Neural crest cell (in vitro differentiated cells): Measurements from ENCODE around the gene FAM180B. TPM values are rescaled to one million over a fixed set of nuclear protein-coding genes. Genes with fewer than 3 reads are reported as not detected.

ENCODE experiments used
- DNase-seq: peaks from one replicate; pipeline ENCODE4 v3.0.0; 2021; ENCODE audit warnings: low read depth, mixed read lengths, low spot score
- H3K27ac Mint-ChIP-seq: one replicate; pipeline ENCODE4 v1.8.0; 2021; ENCODE audit warnings: mild to moderate bottlenecking, mixed read lengths; ENCODE audit not compliant: unreplicated experiment
- H3K27me3 Mint-ChIP-seq: 2 replicates; pipeline ENCODE4 v1.8.0; 2021; ENCODE audit warnings: low read depth, mild to moderate bottlenecking, mixed read lengths
- H3K36me3 Mint-ChIP-seq: 2 replicates; pipeline ENCODE4 v1.8.0; 2021; ENCODE audit warnings: low read depth, mild to moderate bottlenecking, mixed read lengths
- H3K4me1 Mint-ChIP-seq: 2 replicates; pipeline ENCODE4 v1.8.0; 2021; ENCODE audit warnings: mixed read lengths
- H3K4me3 Mint-ChIP-seq: one replicate; pipeline ENCODE4 v1.8.0; 2021; ENCODE audit warnings: mild to moderate bottlenecking, mixed read lengths
- H3K9me3 Mint-ChIP-seq: 2 replicates; pipeline ENCODE4 v1.8.0; 2021; ENCODE audit warnings: mixed read lengths
- total RNA-seq: library from RNA; stranded (reverse); gene quantifications from 2 replicates; pipeline ENCODE4 v1.2.1, GENCODE V29; 2021
- TF ChIP-seq, protein P1 (sequence below): fragments of 200-600 bp; sonication (generic); conservative IDR thresholded peaks from 2 replicates; pipeline ENCODE4 v1.5.0; 2021; ENCODE audit warnings: antibody characterized with exemption, mild to moderate bottlenecking

FAM180B gene
- total RNA-seq, 1 donor from 2014 or later, result 0.35 TPM

DNA sequence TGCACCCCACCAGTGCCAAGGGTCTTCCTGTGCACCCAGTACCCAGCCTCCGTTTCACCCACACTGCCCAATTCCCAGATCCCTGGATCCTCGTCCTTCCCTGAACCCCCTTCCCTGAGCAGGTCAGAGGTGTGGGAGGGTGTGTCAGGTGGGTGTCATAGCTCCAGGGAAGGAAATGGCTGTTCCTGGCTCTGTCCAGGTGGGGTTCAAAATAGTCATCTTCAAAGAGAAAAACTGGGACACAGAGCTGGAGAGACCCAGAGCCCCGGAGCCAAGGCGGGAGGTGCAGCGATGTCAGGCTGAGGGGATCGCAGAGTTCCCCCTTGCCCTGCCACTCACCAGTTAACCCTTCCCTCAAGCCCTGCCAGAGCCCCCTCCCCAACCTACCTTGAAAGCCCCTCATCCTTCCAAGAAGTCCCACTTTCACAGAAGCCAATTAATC is 7.0 kb downstream of the FAM180B start:
- Mint-ChIP-seq H3K9me3 (no peaks in the 10 kb centered on the region), H3K4me1 (peaks cover 38% of the 10 kb centered on the region), H3K27ac (no peak overlapping the region), H3K36me3 (no peaks in the 10 kb centered on the region), H3K4me3 (peak overlapping the region; percentile 88), H3K27me3 (peaks cover 14% of the 10 kb centered on the region)
- TF ChIP-seq, protein P1, sequence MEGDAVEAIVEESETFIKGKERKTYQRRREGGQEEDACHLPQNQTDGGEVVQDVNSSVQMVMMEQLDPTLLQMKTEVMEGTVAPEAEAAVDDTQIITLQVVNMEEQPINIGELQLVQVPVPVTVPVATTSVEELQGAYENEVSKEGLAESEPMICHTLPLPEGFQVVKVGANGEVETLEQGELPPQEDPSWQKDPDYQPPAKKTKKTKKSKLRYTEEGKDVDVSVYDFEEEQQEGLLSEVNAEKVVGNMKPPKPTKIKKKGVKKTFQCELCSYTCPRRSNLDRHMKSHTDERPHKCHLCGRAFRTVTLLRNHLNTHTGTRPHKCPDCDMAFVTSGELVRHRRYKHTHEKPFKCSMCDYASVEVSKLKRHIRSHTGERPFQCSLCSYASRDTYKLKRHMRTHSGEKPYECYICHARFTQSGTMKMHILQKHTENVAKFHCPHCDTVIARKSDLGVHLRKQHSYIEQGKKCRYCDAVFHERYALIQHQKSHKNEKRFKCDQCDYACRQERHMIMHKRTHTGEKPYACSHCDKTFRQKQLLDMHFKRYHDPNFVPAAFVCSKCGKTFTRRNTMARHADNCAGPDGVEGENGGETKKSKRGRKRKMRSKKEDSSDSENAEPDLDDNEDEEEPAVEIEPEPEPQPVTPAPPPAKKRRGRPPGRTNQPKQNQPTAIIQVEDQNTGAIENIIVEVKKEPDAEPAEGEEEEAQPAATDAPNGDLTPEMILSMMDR, result no peak
- DNase-seq, result no peak

DNA sequence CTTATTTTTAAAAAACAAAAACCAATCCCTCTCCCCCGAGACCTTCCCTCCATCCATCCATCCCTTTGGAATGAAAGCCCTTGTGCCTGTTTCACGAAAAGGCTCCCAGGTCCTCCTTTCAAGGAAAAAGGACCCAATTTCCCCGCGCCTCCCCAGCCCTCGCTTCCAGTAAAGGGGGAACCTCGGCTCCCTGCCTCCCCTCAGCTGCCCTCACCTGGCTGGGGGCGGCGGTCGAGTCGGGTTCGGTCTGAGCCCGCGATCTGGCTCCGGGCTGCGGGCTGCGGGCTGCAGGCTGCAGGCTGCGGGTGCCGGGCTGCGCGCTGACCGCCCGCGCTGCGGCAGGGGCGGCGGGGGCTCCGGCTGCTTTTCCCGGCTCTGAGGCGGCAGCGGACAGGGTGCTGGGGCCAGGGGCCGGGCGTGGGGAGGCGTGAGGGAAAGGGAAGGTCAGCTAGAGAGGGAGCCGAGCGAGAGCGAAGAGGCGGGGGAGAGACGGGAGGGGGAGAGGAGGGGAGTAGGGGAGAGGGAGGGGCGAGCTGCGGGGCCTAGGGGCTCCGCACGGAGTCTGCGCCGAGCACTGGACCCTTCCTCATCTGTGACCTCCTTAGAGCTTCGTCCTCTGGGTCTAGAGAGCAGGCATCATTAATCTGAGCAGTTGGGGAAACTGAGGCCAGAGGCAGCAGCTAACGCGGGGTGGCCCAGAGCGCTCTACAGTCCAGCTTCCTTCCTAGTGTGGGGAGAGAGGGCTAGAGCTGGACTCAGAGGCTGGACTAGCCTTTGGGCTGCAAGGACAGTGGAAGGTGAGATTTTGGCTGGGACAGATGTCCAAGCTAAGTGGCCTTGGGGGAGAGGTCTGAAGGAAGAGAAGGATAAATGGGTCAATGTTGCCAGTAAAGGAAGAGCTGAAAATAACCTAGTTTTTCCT is 7.7 kb downstream of the FAM180B start, which contains the start of gene C1QTNF4:
Gene C1QTNF4, minus strand, starts transcription at position 478 of the 922 bp plus-strand sequence. CDS start 3,601 bp downstream, outside the sequence.
- DNase-seq, result peak; percentile 49
- H3K4me3 Mint-ChIP-seq, result peak within 1 kb of the TSS; percentile 88
- no peaks in the 10 kb centered on the region for H3K9me3 Mint-ChIP-seq
- H3K27me3 Mint-ChIP-seq, result peaks cover 14% of the 10 kb centered on the region
- TF ChIP-seq, protein P1, result no peak
- no peak within 1 kb of the TSS for H3K27ac Mint-ChIP-seq
- H3K36me3 Mint-ChIP-seq, result no peaks in the 10 kb centered on the region
- H3K4me1 Mint-ChIP-seq, result peaks cover 31% of the 10 kb centered on the region

DNA sequence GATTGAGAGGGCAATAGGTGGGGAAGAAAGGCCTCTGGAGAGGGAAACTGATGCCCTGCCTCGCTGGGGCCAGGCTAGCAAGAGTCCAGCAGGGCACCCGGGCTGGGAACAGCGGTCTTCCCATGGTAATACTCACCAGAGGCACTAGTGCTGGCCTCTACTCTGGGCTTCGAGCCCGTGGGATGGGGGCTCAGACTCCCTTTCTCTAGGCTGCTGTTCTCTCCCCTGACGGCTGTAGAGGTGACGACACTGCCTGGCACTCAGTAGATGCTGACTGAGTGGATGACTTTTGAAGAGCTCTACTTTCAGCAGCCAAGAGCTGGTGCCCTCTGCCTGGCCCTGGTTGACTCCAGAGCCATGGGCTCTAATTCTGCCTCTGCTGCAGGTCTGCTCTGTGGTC is 8.6 kb downstream of the FAM180B start:
- no peaks in the 10 kb centered on the region for H3K36me3 Mint-ChIP-seq
- DNase-seq, result no peak
- H3K27ac Mint-ChIP-seq, result no peak overlapping the region
- H3K9me3 Mint-ChIP-seq, result no peaks in the 10 kb centered on the region
- TF ChIP-seq, protein P1, result no peak
- peak overlapping the region; percentile 83 for H3K4me3 Mint-ChIP-seq
- peaks cover 31% of the 10 kb centered on the region for H3K4me1 Mint-ChIP-seq
- peaks cover 14% of the 10 kb centered on the region for H3K27me3 Mint-ChIP-seq

DNA sequence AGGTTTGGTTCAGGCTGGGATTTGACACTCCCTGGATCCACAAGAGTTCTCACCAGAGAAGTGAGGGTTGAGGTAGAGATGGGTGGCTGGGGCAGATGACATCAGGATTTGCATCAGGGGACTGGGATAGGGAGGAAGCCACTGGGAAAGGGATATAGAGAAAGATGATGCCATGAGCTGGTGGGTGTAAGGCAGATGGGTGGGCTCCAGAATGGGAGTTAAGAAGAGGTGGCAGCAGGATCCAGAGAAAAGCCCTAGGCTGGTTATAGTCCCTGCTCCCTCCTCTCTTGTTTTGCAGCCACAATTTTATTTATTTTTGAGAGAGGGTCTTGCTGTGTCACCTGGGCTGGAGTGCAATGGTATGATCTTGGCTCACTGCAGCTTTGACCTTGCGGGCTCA is 9.5 kb downstream of the FAM180B start:
- DNase-seq, result no peak
- no peaks in the 10 kb centered on the region for H3K36me3 Mint-ChIP-seq
- peak overlapping the region; percentile 15 for H3K27ac Mint-ChIP-seq
- H3K4me3 Mint-ChIP-seq, result peak overlapping the region; percentile 64
- peaks cover 14% of the 10 kb centered on the region for H3K27me3 Mint-ChIP-seq
- no peaks in the 10 kb centered on the region for H3K9me3 Mint-ChIP-seq
- H3K4me1 Mint-ChIP-seq, result peaks cover 31% of the 10 kb centered on the region
- TF ChIP-seq, protein P1, result no peak

DNA sequence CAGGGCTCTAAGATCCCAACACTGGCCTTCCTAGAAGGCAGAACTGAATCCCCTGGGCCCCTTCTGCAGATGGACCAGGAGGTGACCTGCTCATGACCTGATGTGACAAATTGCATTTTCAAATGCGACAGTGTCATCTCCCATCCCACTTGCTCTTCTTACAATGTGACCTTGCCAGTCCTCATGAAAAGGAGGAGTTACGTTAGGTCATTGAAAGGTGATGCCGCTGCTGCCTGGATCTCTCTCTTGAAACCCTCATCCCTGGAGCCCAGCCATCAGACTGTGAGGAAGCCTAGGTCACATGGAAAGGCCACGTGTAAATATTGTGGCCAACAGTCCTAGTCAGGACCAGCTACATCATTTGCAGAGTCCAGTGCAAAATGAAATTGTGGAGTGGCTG is 13.4 kb downstream of the FAM180B start:
- Mint-ChIP-seq H3K27ac (no peak overlapping the region), H3K4me1 (no peaks in the 10 kb centered on the region), H3K27me3 (no peaks in the 10 kb centered on the region), H3K4me3 (no peak overlapping the region), H3K36me3 (no peaks in the 10 kb centered on the region), H3K9me3 (no peaks in the 10 kb centered on the region)
- TF ChIP-seq, protein P1, result no peak
- DNase-seq, result no peak
